ENCODE measurements around the gene NRG3. TPM values are rescaled to one million over a fixed set of nuclear protein-coding genes. Genes with fewer than 3 reads are reported as not detected.

Gene NRG3
- total RNA-seq, 1 donor from 2014 or later: 2.6 TPM

- intact Hi-C loops (cut with DNase I): no loop called here
- no peak for DNase-seq
- no peak for TF ChIP-seq CTCF (IDR thresholded peaks at IDR 0.05)
- ATAC-seq: no peak
- Histone ChIP-seq H3K27ac (no peak overlapping the region), H3K4me3 (no peak overlapping the region), H3K9me3 (no peaks in the 10 kb centered on the region), H3K27me3 (ENCODE audit: low read depth) (no peaks in the 10 kb centered on the region), H3K4me1 (no peaks in the 10 kb centered on the region), H3K36me3 (no peaks in the 10 kb centered on the region)
These were observed 39.9 kb downstream of the NRG3 start for GRCh38 chr10:81914736-81915503.

GRCh38 chr10:81915504-81915897 is 40.5 kb downstream of the NRG3 start:
- TF ChIP-seq CTCF (IDR thresholded peaks at IDR 0.05): no peak
- Histone ChIP-seq H3K9me3 (no peaks in the 10 kb centered on the region), H3K4me1 (no peaks in the 10 kb centered on the region), H3K4me3 (no peak overlapping the region), H3K27me3 (ENCODE audit: low read depth) (no peaks in the 10 kb centered on the region), H3K36me3 (no peaks in the 10 kb centered on the region), H3K27ac (no peak overlapping the region)
- intact Hi-C loops (cut with DNase I): no loop called here
- no peak for ATAC-seq
- no peak for DNase-seq

DNA sequence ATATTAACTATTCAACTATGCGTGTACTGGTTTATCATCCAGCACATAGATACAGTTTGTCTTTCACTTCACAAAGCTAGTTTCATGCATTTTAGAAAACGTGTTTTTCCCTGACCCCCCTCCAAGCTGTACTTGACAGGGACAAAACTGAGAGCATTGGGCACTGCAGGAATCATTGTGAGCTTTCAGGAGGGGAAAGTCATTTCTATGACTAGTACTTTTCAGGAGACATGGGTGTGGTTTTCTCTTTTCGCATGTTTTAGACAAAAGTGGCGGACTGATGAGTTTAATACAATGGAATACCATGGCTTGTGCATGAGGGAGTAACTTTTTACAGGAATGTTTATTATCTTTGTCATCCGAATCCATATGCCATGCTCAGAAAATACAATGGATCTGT is 42.7 kb downstream of the NRG3 start:
- Histone ChIP-seq H3K9me3 (no peaks in the 10 kb centered on the region), H3K4me1 (no peaks in the 10 kb centered on the region), H3K27ac (no peak overlapping the region), H3K4me3 (no peak overlapping the region), H3K27me3 (ENCODE audit: low read depth) (no peaks in the 10 kb centered on the region), H3K36me3 (no peaks in the 10 kb centered on the region)
- intact Hi-C loops (cut with DNase I): no loop called here
- no peak for DNase-seq
- no peak for ATAC-seq
- no peak for TF ChIP-seq CTCF (IDR thresholded peaks at IDR 0.05)

DNA sequence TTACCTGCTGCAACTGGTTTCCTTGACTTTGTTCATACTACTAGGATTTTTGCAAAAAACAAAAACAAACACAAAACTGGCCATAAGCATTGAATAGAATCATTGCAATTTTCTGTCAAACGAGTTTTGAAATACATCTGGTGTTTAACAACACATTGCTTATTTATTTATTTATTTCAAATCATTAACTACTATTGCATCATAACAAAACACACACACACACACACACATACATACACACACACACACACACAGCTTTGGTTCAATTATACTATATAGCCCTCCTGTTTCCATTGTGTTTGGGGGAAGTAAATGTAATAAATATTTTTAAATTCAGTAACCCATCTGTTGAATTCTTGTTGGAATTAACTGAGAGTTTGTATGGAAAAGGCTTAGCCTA is 43.8 kb downstream of the NRG3 start:
- intact Hi-C loops (cut with DNase I): no loop called here
- DNase-seq: no peak
- no peaks in the 10 kb centered on the region for H3K9me3 ChIP-seq
- no peak overlapping the region for H3K4me3 ChIP-seq
- no peak for ATAC-seq
- TF ChIP-seq CTCF (IDR thresholded peaks at IDR 0.05): no peak
- no peaks in the 10 kb centered on the region for H3K27me3 ChIP-seq (ENCODE audit: low read depth)
- no peaks in the 10 kb centered on the region for H3K36me3 ChIP-seq
- no peaks in the 10 kb centered on the region for H3K4me1 ChIP-seq
- H3K27ac ChIP-seq: no peak overlapping the region

DNA sequence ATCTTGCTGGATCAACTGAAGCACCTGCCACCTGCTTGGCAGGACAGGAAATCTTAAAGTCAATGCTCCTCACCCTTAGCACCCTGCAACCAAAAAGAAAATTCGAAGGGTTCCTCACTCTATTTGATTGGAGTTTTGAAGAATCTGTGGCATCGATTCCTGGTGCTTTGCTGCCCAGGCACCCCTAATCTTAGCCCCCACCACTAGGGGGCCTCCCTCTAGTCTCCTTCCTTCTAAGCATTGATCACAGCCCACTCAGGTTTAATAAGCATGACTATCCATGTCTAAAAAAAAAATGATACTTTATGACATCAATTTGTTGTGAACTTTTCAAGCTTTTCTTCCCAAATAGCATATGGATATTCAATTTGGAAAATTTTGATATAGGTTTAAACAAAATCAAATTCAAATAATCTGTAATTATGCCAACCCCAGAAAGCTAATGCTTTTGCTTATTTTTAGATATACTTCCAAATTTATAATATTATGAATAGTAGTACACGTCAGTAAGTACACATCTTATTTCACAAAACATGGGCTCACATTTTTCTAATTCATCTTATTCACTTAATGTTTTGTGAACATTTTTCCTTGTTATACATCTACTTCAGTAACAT is 45.3 kb downstream of the NRG3 start:
- DNase-seq (no peak), ATAC-seq (no peak)
- no peak overlapping the region for H3K4me3 ChIP-seq
- H3K9me3 ChIP-seq: no peaks in the 10 kb centered on the region
- TF ChIP-seq CTCF (IDR thresholded peaks at IDR 0.05): peak; percentile 37
- H3K36me3 ChIP-seq: no peaks in the 10 kb centered on the region
- H3K27ac ChIP-seq: no peak overlapping the region
- intact Hi-C loops (cut with DNase I): no loop called here
- no peaks in the 10 kb centered on the region for H3K4me1 ChIP-seq
- no peaks in the 10 kb centered on the region for H3K27me3 ChIP-seq (ENCODE audit: low read depth)
